IMR-90 (cell line): ENCODE measurements around the gene ITM2C. TPM values are rescaled to one million over a fixed set of nuclear protein-coding genes. Genes with fewer than 3 reads are reported as not detected.

ENCODE experiments used
- ATAC-seq: fragments of 200-7000 bp; cut with Tn5 transposase; 2 replicates; pipeline ENCODE4 v1.9.1; 2020; ENCODE audit warnings: low read depth, mild to moderate bottlenecking, moderate library complexity
- BruUV-seq: library from RNA; stranded (reverse); fragments of 400-500 nt; replicated peaks from 2 replicates; lab custom pipeline; 2021; lab: Mats Ljungman, UMichigan
- CTCF ChIA-PET: fragments of 300-600 bp; formaldehyde crosslinking; extraction: SDS; loops from one replicate; lab custom pipeline; 2021; ENCODE audit warnings: antibody characterized with exemption; lab: Yijun Ruan, JAX
- POLR2A ChIA-PET: fragments of 300-600 bp; sonication (Branson Sonifier 250); formaldehyde crosslinking; loops from one replicate; lab custom pipeline; 2022; ENCODE audit warnings: antibody characterized with exemption; ENCODE audit not compliant: unreplicated experiment; lab: Charles Lee
- DNase-seq: peaks from one replicate; pipeline ENCODE4 v3.0.0; 2013
- H2AFZ ChIP-seq: replicated peaks from 2 replicates; pipeline ENCODE3; 2013; ENCODE audit warnings: low read length, mild to moderate bottlenecking; ENCODE audit not compliant: poor library complexity
- H2AK5ac ChIP-seq: 2 replicates; pipeline ENCODE4 v1.6.1; 2013; ENCODE audit warnings: low read depth, low read length, inconsistent platforms
- H2AK9ac ChIP-seq: replicated peaks from 2 replicates; pipeline ENCODE3; 2013; ENCODE audit warnings: mild to moderate bottlenecking, low read depth, low read length, moderate library complexity; ENCODE audit not compliant: poor library complexity
- H2BK120ac ChIP-seq: 2 replicates; pipeline ENCODE4 v1.6.1; 2013; ENCODE audit warnings: low read depth, low read length, inconsistent platforms
- H2BK15ac ChIP-seq: 3 replicates; pipeline ENCODE4 v1.6.1; 2013; ENCODE audit warnings: low read depth, low read length, inconsistent platforms
- H2BK20ac ChIP-seq: 2 replicates; pipeline ENCODE4 v1.6.1; 2013; ENCODE audit warnings: low read depth, mild to moderate bottlenecking, inconsistent platforms, low read length, moderate library complexity
- H2BK5ac ChIP-seq: 2 replicates; pipeline ENCODE4 v1.6.1; 2013; ENCODE audit warnings: mild to moderate bottlenecking, low read depth, low read length, inconsistent platforms; ENCODE audit not compliant: poor library complexity, severe bottlenecking
- H3K14ac ChIP-seq: replicated peaks from 2 replicates; pipeline ENCODE4 v1.6.1; 2013; ENCODE audit warnings: low read depth, low read length, inconsistent platforms
- H3K18ac ChIP-seq: 2 replicates; pipeline ENCODE4 v1.6.1; 2013; ENCODE audit warnings: low read depth, low read length, control low read depth
- H3K23ac ChIP-seq: 2 replicates; pipeline ENCODE4 v1.6.1; 2013; ENCODE audit warnings: low read depth, low read length, inconsistent platforms
- H3K27ac ChIP-seq: 2 replicates; pipeline ENCODE4 v1.5.1; 2013; ENCODE audit warnings: mild to moderate bottlenecking, control low read depth, low read length; ENCODE audit not compliant: insufficient read depth
- H3K27me3 ChIP-seq: 2 replicates; pipeline ENCODE4 v1.6.1; 2013; ENCODE audit warnings: low read length; ENCODE audit not compliant: control insufficient read depth, insufficient read depth
- H3K36me3 ChIP-seq: 2 replicates; pipeline ENCODE4 v1.6.1; 2013; ENCODE audit warnings: low read length, mixed read lengths; ENCODE audit not compliant: control insufficient read depth, insufficient read depth
- H3K4ac ChIP-seq: 2 replicates; pipeline ENCODE4 v1.6.1; 2013; ENCODE audit warnings: low read depth, low read length, inconsistent platforms
- H3K4me1 ChIP-seq: 2 replicates; pipeline ENCODE4 v1.6.1; 2013; ENCODE audit warnings: low read length, mixed read lengths; ENCODE audit not compliant: control insufficient read depth, insufficient read depth
- H3K4me2 ChIP-seq: 2 replicates; pipeline ENCODE4 v1.6.1; 2013; ENCODE audit warnings: low read depth, mild to moderate bottlenecking, control low read depth, low read length, moderate library complexity
- H3K4me3 ChIP-seq: 2 replicates; pipeline ENCODE4 v1.5.1; 2013; ENCODE audit warnings: low read depth, mild to moderate bottlenecking, control low read depth, low read length, moderate library complexity; ENCODE audit not compliant: insufficient read depth
- H3K56ac ChIP-seq: 2 replicates; pipeline ENCODE4 v1.6.1; 2013; ENCODE audit warnings: low read length, inconsistent platforms; ENCODE audit not compliant: insufficient read depth; ENCODE audit errors: extremely low read depth
- H3K79me1 ChIP-seq, 2 experiments: 2 replicates each; pipeline ENCODE4 v1.6.1; 2013; ENCODE audit warnings: low read length in 2 of 2, inconsistent platforms in 1 of 2, low read depth in 1 of 2
- H3K9ac ChIP-seq: 2 replicates; pipeline ENCODE4 v1.6.1; 2013; ENCODE audit warnings: low read depth, low read length, control low read depth
- H3K9me1 ChIP-seq: 2 replicates; pipeline ENCODE4 v1.6.1; 2013; ENCODE audit warnings: low read length, inconsistent platforms; ENCODE audit not compliant: insufficient read depth
- H3K9me3 ChIP-seq: 2 replicates; pipeline ENCODE4 v1.6.1; 2013; ENCODE audit warnings: low read length; ENCODE audit not compliant: control insufficient read depth, insufficient read depth
- H4K20me1 ChIP-seq: 2 replicates; pipeline ENCODE4 v1.6.1; 2013; ENCODE audit warnings: low read length, inconsistent platforms; ENCODE audit not compliant: insufficient read depth
- H4K5ac ChIP-seq: 2 replicates; pipeline ENCODE4 v1.6.1; 2013; ENCODE audit warnings: mild to moderate bottlenecking, low read depth, low read length, control low read depth
- H4K8ac ChIP-seq, 2 experiments: 2 replicates each; pipeline ENCODE4 v1.6.1; 2013; ENCODE audit warnings: low read depth in 2 of 2, low read length in 2 of 2, control low read depth in 1 of 2, inconsistent platforms in 1 of 2
- H4K91ac ChIP-seq: 2 replicates; pipeline ENCODE4 v1.6.1; 2013; ENCODE audit warnings: low read depth, low read length, inconsistent platforms; ENCODE audit not compliant: insufficient read depth
- CHD1 ChIP-seq: IDR thresholded peaks from 2 replicates; pipeline ENCODE4 v1.6.1; 2012; ENCODE audit warnings: low read depth, low read length, improper control_type of control experiment
- MAFK ChIP-seq: IDR thresholded peaks from 2 replicates; pipeline ENCODE4 v1.6.1; 2012; ENCODE audit warnings: low read depth, low read length, improper control_type of control experiment
- POLR2A ChIP-seq: IDR thresholded peaks from 2 replicates; pipeline ENCODE4 v1.6.1; 2012; ENCODE audit warnings: mild to moderate bottlenecking, low read depth, low read length
- RAD21 ChIP-seq: IDR thresholded peaks from 2 replicates; pipeline ENCODE4 v1.6.1; 2012; ENCODE audit warnings: low read length, improper control_type of control experiment
- WGBS, 2 experiments: methylation state at CpG; one replicate each; pipeline versions ENCODE4 v1.1.5 to v1.1.7; 2013; ENCODE audit warnings: missing lambda C conversion rate in 2 of 2; ENCODE audit not compliant: insufficient read length in 1 of 2; ENCODE audit errors: extremely low coverage in 2 of 2; 5-methylcytosine and 5-hydroxymethylcytosine counted together
- dilution Hi-C: fragments of 300-500 bp; cut with HindIII; formaldehyde crosslinking; loops from one replicate; pipeline ENCODE4 v1.14.3; 2018; ENCODE audit warnings: low sequenced_read_pairs; ENCODE audit not compliant: unreplicated experiment
- in situ Hi-C: fragments of 300-500 bp; cut with MboI; formaldehyde crosslinking; loops from 3 replicates; pipeline ENCODE4 v1.14.3; 2019; ENCODE audit warnings: low sequenced_read_pairs, inconsistent platforms, mixed read lengths
- intact Hi-C: fragments of 100-400 bp; cut with micrococcal nuclease; formaldehyde crosslinking; loops from 2 replicates; pipeline ENCODE4 v1.10.0; 2022
- polyA plus RNA-seq, 3 experiments: library from polyadenylated mRNA; depleted of rRNA; stranded (reverse); fragments of >200 nt; gene quantifications; 2 replicates each; pipeline ENCODE4 v1.2.3, GENCODE V29; 2012; ENCODE audit warnings: low replicate concordance in 1 of 3
- total RNA-seq: library from RNA; depleted of rRNA; stranded (reverse); fragments of >200 nt; gene quantifications from 2 replicates; pipeline ENCODE4 v1.2.3, GENCODE V29; 2012; rRNA removed
- TF ChIP-seq, protein P1 (sequence below): fragments of 150-350 bp; IDR thresholded peaks from 2 replicates; pipeline ENCODE4 v1.6.1; 2017; ENCODE audit warnings: mild to moderate bottlenecking, antibody characterized with exemption, low read length, low read depth

ITM2C gene
- total and polyA plus RNA-seq, 2 of the 4 experiments (the other 2 are of a cell fraction), result 46.8 to 274 TPM

DNA sequence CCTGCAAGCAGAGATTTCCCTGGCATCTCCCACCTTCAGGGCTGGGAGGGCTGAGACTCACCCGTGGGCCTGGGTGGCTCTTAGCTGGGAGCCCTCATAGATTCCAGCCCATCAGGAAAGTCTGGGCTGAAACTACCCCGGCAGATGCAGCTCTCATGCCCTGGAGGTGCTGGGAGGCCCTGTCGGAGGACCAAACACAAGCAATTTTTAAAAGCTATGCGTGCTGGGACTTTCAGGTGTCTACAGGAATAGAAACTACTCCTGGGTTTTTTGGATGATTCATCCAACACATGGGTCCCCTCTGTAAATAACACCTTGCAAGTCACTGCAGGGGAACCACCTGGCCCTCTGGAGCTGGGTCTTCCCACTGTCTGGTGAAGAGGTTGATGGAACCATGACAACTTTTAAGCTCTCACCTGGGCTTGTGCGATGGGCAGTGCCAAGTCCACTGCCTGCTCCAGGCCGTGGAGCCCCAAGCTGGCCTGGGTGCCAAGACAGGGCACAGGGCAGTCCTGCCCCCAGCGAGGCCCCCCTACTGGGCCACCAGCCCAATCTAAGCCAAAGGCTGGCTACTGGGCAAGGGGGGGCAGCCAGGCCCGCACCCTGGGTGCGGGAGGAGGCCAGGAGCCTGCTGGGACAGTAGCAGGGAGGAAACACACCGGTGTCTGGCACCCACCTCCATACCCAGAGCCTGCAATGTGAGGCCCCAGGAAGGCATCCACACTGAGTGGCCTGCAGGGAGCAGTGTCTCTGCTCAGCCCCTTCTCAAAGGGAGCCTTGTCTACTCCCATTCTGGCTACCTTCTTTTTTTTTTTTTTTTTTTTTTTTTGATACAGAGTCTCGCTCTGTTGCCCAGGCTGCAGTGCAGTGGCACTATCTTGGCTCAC is 61.4 kb downstream of the ITM2C start (continued):
- TF ChIP-seq MAFK (no peak), POLR2A (no peak)

DNA sequence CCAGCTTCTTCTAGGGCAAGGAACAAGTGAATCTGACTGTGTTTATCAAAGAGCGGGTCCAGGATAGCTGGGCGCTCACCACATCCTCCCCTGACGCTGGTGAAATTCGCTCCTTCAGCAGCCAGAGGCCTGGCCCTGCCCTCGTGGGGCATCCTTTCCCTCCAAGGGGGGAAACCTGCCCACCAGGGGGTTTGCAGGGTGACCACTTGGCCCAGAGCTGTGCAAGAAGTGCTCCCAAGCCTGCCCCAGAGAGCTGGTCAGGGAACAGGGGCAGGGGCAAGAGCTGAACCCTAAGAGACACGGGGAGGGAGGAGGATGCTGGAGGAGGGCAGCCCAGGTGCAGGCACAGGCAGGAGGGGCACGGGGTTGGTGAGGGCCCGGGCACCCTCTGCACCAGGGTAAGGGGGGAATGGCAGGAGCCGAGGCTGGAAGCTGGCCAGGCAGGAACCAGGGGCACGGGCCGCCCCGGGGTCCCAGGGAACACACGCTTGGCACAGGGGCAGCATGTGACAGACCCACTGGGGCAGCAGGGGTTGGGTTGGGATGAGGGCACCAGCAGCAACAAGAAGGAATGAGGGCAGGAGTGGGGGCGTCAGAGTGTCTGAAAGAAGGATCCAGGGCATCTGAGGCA is 63.1 kb downstream of the ITM2C start:
- no peaks in the 10 kb centered on the region for H3K9me3 ChIP-seq
- H2AK5ac ChIP-seq, result no peak overlapping the region
- no peak overlapping the region for H2BK120ac ChIP-seq
- H3K27me3 ChIP-seq, result peaks cover 37% of the 10 kb centered on the region
- DNase-seq, result no peak
- no peak overlapping the region for H2BK5ac ChIP-seq
- H3K23ac ChIP-seq, result no peak overlapping the region
- H2BK15ac ChIP-seq, result no peak overlapping the region
- no peak for TF ChIP-seq RAD21
- TF ChIP-seq CHD1, result no peak
- TF ChIP-seq, protein P1, sequence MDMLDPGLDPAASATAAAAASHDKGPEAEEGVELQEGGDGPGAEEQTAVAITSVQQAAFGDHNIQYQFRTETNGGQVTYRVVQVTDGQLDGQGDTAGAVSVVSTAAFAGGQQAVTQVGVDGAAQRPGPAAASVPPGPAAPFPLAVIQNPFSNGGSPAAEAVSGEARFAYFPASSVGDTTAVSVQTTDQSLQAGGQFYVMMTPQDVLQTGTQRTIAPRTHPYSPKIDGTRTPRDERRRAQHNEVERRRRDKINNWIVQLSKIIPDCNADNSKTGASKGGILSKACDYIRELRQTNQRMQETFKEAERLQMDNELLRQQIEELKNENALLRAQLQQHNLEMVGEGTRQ, result no peak
- no peak overlapping the region for H3K27ac ChIP-seq
- no peaks in the 10 kb centered on the region for H3K79me1 ChIP-seq
- no peak overlapping the region for H4K5ac ChIP-seq
- no peaks in the 10 kb centered on the region for H3K36me3 ChIP-seq
- WGBS, 2 experiments, result 75% methylated on average over 3 of the region's 14 CpGs; no CpG with 5 or more reads in 1 of the 2 experiments
- H3K9ac ChIP-seq, result no peak overlapping the region
- no peak overlapping the region for H3K18ac ChIP-seq
- dilution Hi-C loops, result no loop called here
- no peaks in the 10 kb centered on the region for H3K9me1 ChIP-seq
- intact Hi-C loops, result no loop called here
- H3K4me3 ChIP-seq, result no peak overlapping the region
- H2AFZ ChIP-seq, result no peak overlapping the region
- no peak for ATAC-seq
- no peak overlapping the region for H3K4me2 ChIP-seq
- ChIA-PET CTCF (interaction anchor here (1.3 kb wide), 1 partner anchor 60 kb away, joined by 3 read pairs; no protein-coding TSS in a partner anchor), POLR2A (no interaction called here)
- H4K20me1 ChIP-seq, result no peaks in the 10 kb centered on the region
- no peak overlapping the region for H3K4ac ChIP-seq
- in situ Hi-C loops, result no loop called here
- no peak overlapping the region for H4K8ac ChIP-seq
- H3K4me1 ChIP-seq, result no peaks in the 10 kb centered on the region
- no peak overlapping the region for H3K56ac ChIP-seq
- no peak overlapping the region for H3K14ac ChIP-seq
- BruUV-seq, result no TSS peak
- no peak overlapping the region for H4K91ac ChIP-seq
- H2BK20ac ChIP-seq, result no peak overlapping the region
- no peak overlapping the region for H2AK9ac ChIP-seq

Other genes with a start within 250 kb of the ITM2C start
- 71.7 and 95.3 TPM in 2 replicates for gene CAB39, start 152.1 kb upstream of the ITM2C start, total RNA-seq
- gene CAB39, start 152.1 kb upstream of the ITM2C start, polyA plus RNA-seq (2012; rRNA removed), result 31.3 and 38.2 TPM in 2 replicates
- not detected in 2 replicates for gene GPR55, start 60.3 kb downstream of the ITM2C start, total RNA-seq
- 0.03 TPM in 1 of 2 replicates, not detected in the other for gene GPR55, start 60.3 kb downstream of the ITM2C start, polyA plus RNA-seq (2012; rRNA removed)
- gene SPATA3, start 131.2 kb downstream of the ITM2C start, total RNA-seq, result not detected in 2 replicates
- gene SPATA3, start 131.2 kb downstream of the ITM2C start, polyA plus RNA-seq (2012; rRNA removed), result not detected in 2 replicates
- gene C2orf72, start 172.6 kb downstream of the ITM2C start, total RNA-seq, result 0.18 TPM in 1 of 2 replicates, not detected in the other
- 0.09 and 0.24 TPM in 2 replicates for gene C2orf72, start 172.6 kb downstream of the ITM2C start, polyA plus RNA-seq (2012; rRNA removed)
- 181 and 214 TPM in 2 replicates for gene PSMD1, start 191.9 kb downstream of the ITM2C start, total RNA-seq
- gene PSMD1, start 191.9 kb downstream of the ITM2C start, polyA plus RNA-seq (2012; rRNA removed), result 89.8 and 111 TPM in 2 replicates